ENCODE data around the gene SCD5. TPM values are rescaled to one million over a fixed set of nuclear protein-coding genes. Genes with fewer than 3 reads are reported as not detected.

SCD5 gene
- total and polyA plus RNA-seq, 2 experiments from 2014 or later: 0.79 to 1.6 TPM

- H4K20me1 ChIP-seq (replicated peaks; ENCODE audit: insufficient read depth): no peaks in the 10 kb centered on the region
- no peaks in the 10 kb centered on the region for H3K79me2 ChIP-seq (replicated peaks; ENCODE audit: insufficient read depth)
- H3K36me3 Mint-ChIP-seq (ENCODE audit: low read depth): no peaks in the 10 kb centered on the region
- no peak overlapping the region for H2AFZ ChIP-seq
- no peaks in the 10 kb centered on the region; the same call in 1 of the 2 replicates for H3K4me1 ChIP-seq (ENCODE audit: insufficient read depth)
- H3K9me3 Mint-ChIP-seq: no peaks in the 10 kb centered on the region
- TF ChIP-seq CTCF (conservative IDR thresholded peaks at IDR 0.05; ENCODE audit: low read depth in 2 of 2) (no peak), EZH2phosphoT487 (IDR thresholded peaks at IDR 0.05; ENCODE audit: unreplicated experiment) (no peak), EZH2 (IDR thresholded peaks at IDR 0.05; ENCODE audit: low read depth, unreplicated experiment) (no peak), JUNB (IDR thresholded peaks at IDR 0.05; ENCODE audit: unreplicated experiment) (no peak), ZNF114 (CRISPR knock-in tag; IDR thresholded peaks at IDR 0.05) (no peak), CREB1 (CRISPR knock-in tag; IDR thresholded peaks at IDR 0.05; ENCODE audit: low read depth) (no peak), POLR2AphosphoS5 (IDR thresholded peaks at IDR 0.05; ENCODE audit: low read depth) (no peak), STAT1 (IDR thresholded peaks at IDR 0.05; ENCODE audit: unreplicated experiment) (no peak), NANOG (IDR thresholded peaks at IDR 0.05; ENCODE audit: borderline replicate concordance) (no peak), ZNF462 (CRISPR knock-in tag; IDR thresholded peaks at IDR 0.05) (no peak), REST (IDR thresholded peaks at IDR 0.05; ENCODE audit: unreplicated experiment) (no peak), ETS1 (IDR thresholded peaks at IDR 0.05) (no peak)
- DNase-seq (ENCODE audit: low spot score): no peak
- peaks cover 6% of the 10 kb centered on the region; the same call in 2 of the 3 replicates for H3K4me1 Mint-ChIP-seq
- no peak overlapping the region for H3K4me2 ChIP-seq
- no peak overlapping the region for H3K4me3 ChIP-seq
- H3K27me3 Mint-ChIP-seq (ENCODE audit: insufficient read depth, low read depth, poor library complexity): no peaks in the 10 kb centered on the region
- no peak overlapping the region for H3K27ac ChIP-seq (ENCODE audit: low read depth)
- ATAC-seq: no peak
- H3K36me3 ChIP-seq (ENCODE audit: insufficient read depth): no peaks in the 10 kb centered on the region
- no peaks in the 10 kb centered on the region for H3F3A ChIP-seq (replicated peaks; ENCODE audit: low read depth)
- no peaks in the 10 kb centered on the region for H3K9me2 ChIP-seq (ENCODE audit: insufficient read depth)
- H3K4me3 Mint-ChIP-seq: no peak overlapping the region
- no peaks in the 10 kb centered on the region for H3K27me3 ChIP-seq (ENCODE audit: insufficient read depth)
- H3K27ac Mint-ChIP-seq: no peak overlapping the region
Measured at GRCh38 chr4:82624819-82625218, 173.8 kb downstream of the SCD5 start.

Measured in GM23338 (cell line).